KMS-11 (cell line): ENCODE results near the gene CFDP1.

Experiments
- H2AFZ ChIP-seq: fragments of 200-600 bp; sonication (generic); 2 replicates; pipeline ENCODE4 v1.6.1; 2016; ENCODE audit warnings: antibody characterized with exemption, mixed run types, low read depth
- H3K27ac ChIP-seq: fragments of 200-600 bp; sonication (generic); 2 replicates; pipeline ENCODE4 v1.6.1; 2016; ENCODE audit warnings: mild to moderate bottlenecking, mixed run types
- H3K27me3 ChIP-seq: fragments of 200-600 bp; sonication (generic); 2 replicates; pipeline ENCODE4 v1.6.1; 2017; ENCODE audit warnings: mild to moderate bottlenecking, low read depth, mixed run types, moderate library complexity; ENCODE audit not compliant: insufficient read depth
- H3K36me3 ChIP-seq: fragments of 200-600 bp; sonication (generic); 2 replicates; pipeline ENCODE4 v1.6.1; 2017; ENCODE audit warnings: mild to moderate bottlenecking, mixed run types; ENCODE audit not compliant: insufficient read depth
- H3K4me1 ChIP-seq: fragments of 200-600 bp; sonication (generic); 2 replicates; pipeline ENCODE4 v1.6.1; 2016; ENCODE audit warnings: mild to moderate bottlenecking, low read depth, mixed run types; ENCODE audit not compliant: poor library complexity, severe bottlenecking
- H3K4me2 ChIP-seq: fragments of 200-600 bp; sonication (generic); 2 replicates; pipeline ENCODE4 v1.7.0; 2016; ENCODE audit warnings: mild to moderate bottlenecking, mixed run types
- H3K4me3 ChIP-seq: fragments of 200-600 bp; sonication (generic); IDR thresholded peaks from 2 replicates; pipeline ENCODE4 v1.6.1; 2017; ENCODE audit warnings: low read depth, low read length, mixed read lengths; ENCODE audit not compliant: insufficient read depth
- H3K79me2 ChIP-seq: fragments of 200-600 bp; sonication (generic); 2 replicates; pipeline ENCODE4 v1.6.1; 2016; ENCODE audit warnings: low read depth, mixed run types; ENCODE audit not compliant: insufficient read depth
- H3K9ac ChIP-seq: fragments of 200-600 bp; sonication (generic); 2 replicates; pipeline ENCODE4 v1.6.1; 2016; ENCODE audit warnings: mild to moderate bottlenecking, mixed run types
- H4K20me1 ChIP-seq: fragments of 200-600 bp; sonication (generic); 2 replicates; pipeline ENCODE4 v1.6.1; 2016; ENCODE audit warnings: mild to moderate bottlenecking, mixed run types; ENCODE audit not compliant: insufficient read depth
- CTCF ChIP-seq: fragments of 200-600 bp; sonication (generic); conservative IDR thresholded peaks from 2 replicates; pipeline ENCODE4 v1.6.1; 2017; ENCODE audit warnings: low read depth, mild to moderate bottlenecking, antibody characterized with exemption, low read length, moderate library complexity, mixed read lengths

The CFDP1 gene

GRCh38 chr16:75289189-75289588 lies 144.1 kb downstream of the CFDP1 start:
- H3K79me2 ChIP-seq: no peaks in the 10 kb centered on the region
- H3K4me1 ChIP-seq: no peaks in the 10 kb centered on the region
- no peak overlapping the region for H3K27ac ChIP-seq
- H3K4me2 ChIP-seq: no peak overlapping the region
- H3K27me3 ChIP-seq: no peaks in the 10 kb centered on the region
- no peak for TF ChIP-seq CTCF
- H3K36me3 ChIP-seq: no peaks in the 10 kb centered on the region
- H3K4me3 ChIP-seq: no peak overlapping the region
- H2AFZ ChIP-seq: no peak overlapping the region
- no peak overlapping the region for H3K9ac ChIP-seq
- H4K20me1 ChIP-seq: no peaks in the 10 kb centered on the region

- H3K36me3 ChIP-seq: no peaks in the 10 kb centered on the region
- TF ChIP-seq CTCF: no peak
- no peak overlapping the region for H3K4me3 ChIP-seq
- no peaks in the 10 kb centered on the region for H3K27me3 ChIP-seq
- H3K79me2 ChIP-seq: no peaks in the 10 kb centered on the region
- no peak overlapping the region for H3K9ac ChIP-seq
- no peak overlapping the region for H3K4me2 ChIP-seq
- no peaks in the 10 kb centered on the region for H4K20me1 ChIP-seq
- no peaks in the 10 kb centered on the region for H3K4me1 ChIP-seq
- no peak overlapping the region for H2AFZ ChIP-seq
- H3K27ac ChIP-seq: no peak overlapping the region
Measured at GRCh38 chr16:75288596-75289120, 144.6 kb downstream of the CFDP1 start.

- no peak overlapping the region for H3K4me2 ChIP-seq
- H3K36me3 ChIP-seq: no peaks in the 10 kb centered on the region
- H3K79me2 ChIP-seq: no peaks in the 10 kb centered on the region
- H3K4me3 ChIP-seq: no peak overlapping the region
- no peak overlapping the region for H3K9ac ChIP-seq
- no peak for TF ChIP-seq CTCF
- H2AFZ ChIP-seq: no peak overlapping the region
- no peaks in the 10 kb centered on the region for H4K20me1 ChIP-seq
- H3K27me3 ChIP-seq: no peaks in the 10 kb centered on the region
- H3K27ac ChIP-seq: no peak overlapping the region
- H3K4me1 ChIP-seq: no peaks in the 10 kb centered on the region
Measured at GRCh38 chr16:75288181-75288580, 145.1 kb downstream of the CFDP1 start.

- H3K9ac ChIP-seq: no peak overlapping the region
Measured at GRCh38 chr16:75287708-75288107, 145.6 kb downstream of the CFDP1 start.

More at GRCh38 chr16:75287708-75288107, 145.6 kb downstream of the CFDP1 start:
- Histone ChIP-seq H4K20me1 (no peaks in the 10 kb centered on the region), H3K79me2 (no peaks in the 10 kb centered on the region), H3K4me1 (no peaks in the 10 kb centered on the region), H3K36me3 (no peaks in the 10 kb centered on the region), H3K27ac (no peak overlapping the region), H3K4me2 (no peak overlapping the region), H2AFZ (no peak overlapping the region), H3K27me3 (no peaks in the 10 kb centered on the region), H3K4me3 (no peak overlapping the region)
- TF ChIP-seq CTCF: no peak
